ENCODE measurements around the gene TRAPPC8. TPM values are rescaled to one million over a fixed set of nuclear protein-coding genes. Genes with fewer than 3 reads are reported as not detected.

Gene TRAPPC8
- total RNA-seq, 4 donors from 2014 or later = 51.5 to 69.9 (median 55.0) TPM

DNA sequence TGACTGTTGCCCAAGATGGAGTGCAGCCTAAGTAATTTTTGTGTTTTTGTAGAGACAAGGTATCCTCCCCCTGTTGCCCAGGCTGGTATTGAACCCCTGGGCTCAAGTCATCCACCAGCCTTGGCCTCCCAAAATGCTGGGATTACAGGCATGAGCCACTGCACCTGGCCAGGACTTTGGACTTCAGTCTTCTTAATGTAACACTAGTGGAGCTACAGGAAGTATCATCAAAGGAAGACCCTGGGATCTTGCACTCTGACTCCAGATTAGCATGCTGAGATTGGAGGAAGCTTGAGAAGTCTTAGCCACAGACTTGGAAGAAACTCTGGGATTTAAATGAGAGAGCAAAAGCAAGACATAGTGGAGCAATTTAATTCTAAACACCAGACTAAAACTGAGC, 37.9 kb upstream of the TRAPPC8 start:
- H3K4me3 ChIP-seq = no peak overlapping the region
- TF ChIP-seq POLR2A (IDR thresholded peaks at IDR 0.05) (no peak), POLR2AphosphoS5 (IDR thresholded peaks at IDR 0.05) (no peak), EP300 (IDR thresholded peaks at IDR 0.05; ENCODE audit: low read depth) (no peak)
- TF ChIP-seq, protein P1, sequence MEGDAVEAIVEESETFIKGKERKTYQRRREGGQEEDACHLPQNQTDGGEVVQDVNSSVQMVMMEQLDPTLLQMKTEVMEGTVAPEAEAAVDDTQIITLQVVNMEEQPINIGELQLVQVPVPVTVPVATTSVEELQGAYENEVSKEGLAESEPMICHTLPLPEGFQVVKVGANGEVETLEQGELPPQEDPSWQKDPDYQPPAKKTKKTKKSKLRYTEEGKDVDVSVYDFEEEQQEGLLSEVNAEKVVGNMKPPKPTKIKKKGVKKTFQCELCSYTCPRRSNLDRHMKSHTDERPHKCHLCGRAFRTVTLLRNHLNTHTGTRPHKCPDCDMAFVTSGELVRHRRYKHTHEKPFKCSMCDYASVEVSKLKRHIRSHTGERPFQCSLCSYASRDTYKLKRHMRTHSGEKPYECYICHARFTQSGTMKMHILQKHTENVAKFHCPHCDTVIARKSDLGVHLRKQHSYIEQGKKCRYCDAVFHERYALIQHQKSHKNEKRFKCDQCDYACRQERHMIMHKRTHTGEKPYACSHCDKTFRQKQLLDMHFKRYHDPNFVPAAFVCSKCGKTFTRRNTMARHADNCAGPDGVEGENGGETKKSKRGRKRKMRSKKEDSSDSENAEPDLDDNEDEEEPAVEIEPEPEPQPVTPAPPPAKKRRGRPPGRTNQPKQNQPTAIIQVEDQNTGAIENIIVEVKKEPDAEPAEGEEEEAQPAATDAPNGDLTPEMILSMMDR (IDR thresholded peaks at IDR 0.05) = no peak
- no peaks in the 10 kb centered on the region for H3K36me3 ChIP-seq
- in situ Hi-C loops (cut with MboI; ENCODE audit: low pct_ligation_motif_present in 1 of 4, low pct_unique_long_range_greater_than_20kb in 1 of 4, low sequenced_read_pairs in 3 of 4) (no loop called here), intact Hi-C loops (cut with DNase I; ENCODE audit: low total_unique reads) (no loop called here)
- H3K4me1 ChIP-seq = peaks cover 0 to 10% (median 1%) of the 10 kb centered on the region in 4 donors
- DNase-seq = no peak
- H3K27me3 ChIP-seq = no peaks in the 10 kb centered on the region
- no peak overlapping the region for H3K27ac ChIP-seq
- H3K9me3 ChIP-seq = peaks cover 0 to 10% of the 10 kb centered on the region in 2 donors

DNA sequence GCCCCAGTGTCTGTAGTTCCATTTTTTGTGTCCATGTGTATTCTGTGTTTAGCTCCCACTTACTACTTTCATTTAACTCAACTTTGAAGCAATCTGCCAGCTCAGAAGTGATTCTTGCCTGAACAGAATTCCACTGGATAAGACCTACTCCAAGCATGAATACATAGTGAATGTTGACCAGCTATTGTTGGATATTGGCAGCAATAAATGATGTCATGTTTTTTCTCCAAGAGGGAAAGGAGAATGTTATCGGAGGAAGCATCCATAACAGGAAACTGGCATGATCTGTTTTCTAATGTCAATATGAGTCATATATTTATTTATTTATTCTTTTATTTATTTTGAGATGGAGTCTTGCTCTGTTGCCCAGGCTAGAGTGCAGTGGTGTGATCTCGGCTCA, 36.8 kb upstream of the TRAPPC8 start:
- DNase-seq = no peak
- peaks cover 0 to 10% (median 1%) of the 10 kb centered on the region in 4 donors for H3K4me1 ChIP-seq
- H3K9me3 ChIP-seq = peaks cover 0 to 11% of the 10 kb centered on the region in 2 donors
- no peak overlapping the region for H3K4me3 ChIP-seq
- no peaks in the 10 kb centered on the region for H3K27me3 ChIP-seq
- H3K27ac ChIP-seq = no peak overlapping the region
- in situ Hi-C loops (cut with MboI; ENCODE audit: low pct_ligation_motif_present in 1 of 4, low pct_unique_long_range_greater_than_20kb in 1 of 4, low sequenced_read_pairs in 3 of 4) (loop anchor here in 1 of 4 donors (10.0 kb wide), 1 partner anchor 245 kb away; no protein-coding TSS in a partner anchor), intact Hi-C loops (cut with DNase I; ENCODE audit: low total_unique reads) (loop anchor here (10.0 kb wide), 2 partner anchors 245 to 405 kb away; no protein-coding TSS in a partner anchor)
- H3K36me3 ChIP-seq = no peaks in the 10 kb centered on the region
- WGBS, 2 donors (ENCODE audit: low coverage in 1 of 2) = 77 to 79% methylated on average over 2 of the region's 2 CpGs
- TF ChIP-seq POLR2A (IDR thresholded peaks at IDR 0.05) (no peak), EP300 (IDR thresholded peaks at IDR 0.05; ENCODE audit: low read depth) (no peak), POLR2AphosphoS5 (IDR thresholded peaks at IDR 0.05) (no peak)
- TF ChIP-seq, protein P1 (IDR thresholded peaks at IDR 0.05) = no peak

DNA sequence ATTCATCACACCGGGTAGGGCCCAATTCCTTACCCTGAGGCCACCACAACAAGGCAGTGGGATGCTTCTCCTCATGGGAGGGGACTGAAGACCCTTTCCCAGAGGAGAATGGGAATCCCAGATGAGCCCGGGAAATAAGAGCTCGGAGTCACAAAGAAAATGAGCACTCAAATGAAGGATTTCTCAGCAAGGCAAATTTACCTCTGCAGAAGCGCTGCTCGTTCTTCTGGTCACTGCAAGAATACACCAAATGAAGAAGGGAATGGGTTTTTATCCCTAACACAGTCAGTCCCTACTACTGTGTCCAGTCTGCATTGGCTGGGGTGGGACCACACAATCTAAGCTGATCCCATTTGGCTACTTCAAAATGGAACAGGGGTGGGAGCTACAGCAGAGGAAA, 35.7 kb upstream of the TRAPPC8 start:
- in situ Hi-C loops (cut with MboI; ENCODE audit: low pct_ligation_motif_present in 1 of 4, low pct_unique_long_range_greater_than_20kb in 1 of 4, low sequenced_read_pairs in 3 of 4) (loop anchor here in 1 of 4 donors (10.0 kb wide), 1 partner anchor 244 kb away; no protein-coding TSS in a partner anchor), intact Hi-C loops (cut with DNase I; ENCODE audit: low total_unique reads) (loop anchor here (10.0 kb wide), 2 partner anchors 244 to 404 kb away; no protein-coding TSS in a partner anchor)
- no peak for DNase-seq

DNA sequence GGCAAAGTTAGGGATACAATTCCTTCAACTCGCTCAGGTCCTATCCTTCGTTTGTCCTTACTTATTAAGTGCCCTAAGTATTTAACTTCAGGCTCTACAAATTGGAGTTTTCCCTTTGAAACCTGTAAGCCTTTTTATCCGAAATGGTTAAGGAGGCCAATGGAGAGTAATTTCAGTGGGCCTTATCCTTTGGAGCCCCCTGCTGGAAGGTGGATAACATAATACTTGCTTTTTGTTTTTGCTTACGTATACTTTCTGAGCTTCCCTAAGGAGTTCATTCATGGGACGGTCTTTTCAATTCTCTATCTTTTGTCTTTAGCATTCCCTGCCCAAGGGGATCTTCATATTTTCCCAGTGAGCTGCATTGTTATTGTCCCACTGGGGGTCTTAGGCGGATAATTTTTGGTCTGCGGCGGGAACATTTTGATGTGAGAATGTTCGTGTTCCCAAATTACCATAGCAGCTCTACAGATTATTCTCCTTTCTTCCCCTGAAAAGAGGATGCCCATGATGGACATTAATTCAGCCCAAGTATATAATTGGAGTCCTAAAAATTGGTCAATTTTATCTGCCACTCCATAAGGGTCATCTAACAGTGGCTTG, 34.4 kb upstream of the TRAPPC8 start:
- TF ChIP-seq, protein P1 (IDR thresholded peaks at IDR 0.05) = peak; percentile 45 to 64 (median 48)
- TF ChIP-seq POLR2A (IDR thresholded peaks at IDR 0.05) = no peak
- Histone ChIP-seq H3K27ac (no peak overlapping the region), H3K9me3 (peaks cover 7 to 31% of the 10 kb centered on the region in 2 donors), H3K4me1 (no peaks in the 10 kb centered on the region), H3K4me3 (no peak overlapping the region), H3K36me3 (no peaks in the 10 kb centered on the region), H3K27me3 (no peaks in the 10 kb centered on the region)
- intact Hi-C loops (cut with DNase I; ENCODE audit: low total_unique reads) = loop anchor here (10.0 kb wide), 2 partner anchors 243 to 403 kb away; no protein-coding TSS in a partner anchor
- WGBS, 2 donors (ENCODE audit: low coverage in 1 of 2) = 65 to 69% methylated on average over 5 to 9 of the region's 9 CpGs
- peak; percentile 18 for DNase-seq
- in situ Hi-C loops (cut with MboI; ENCODE audit: low pct_ligation_motif_present in 1 of 4, low pct_unique_long_range_greater_than_20kb in 1 of 4, low sequenced_read_pairs in 3 of 4) = loop anchor here in 1 of 4 donors (10.0 kb wide), 1 partner anchor 243 kb away; no protein-coding TSS in a partner anchor

More for the DNA sequence above, 35.7 kb upstream of the TRAPPC8 start:
- TF ChIP-seq POLR2A (IDR thresholded peaks at IDR 0.05) = no peak
- H3K4me1 ChIP-seq = peaks cover 0 to 4% (median 1%) of the 10 kb centered on the region in 4 donors
- peaks cover 2 to 22% of the 10 kb centered on the region in 2 donors for H3K9me3 ChIP-seq
- H3K27me3 ChIP-seq = no peaks in the 10 kb centered on the region
- no peaks in the 10 kb centered on the region for H3K36me3 ChIP-seq
- H3K27ac ChIP-seq = no peak overlapping the region
- H3K4me3 ChIP-seq = no peak overlapping the region
- WGBS, 2 donors (ENCODE audit: low coverage in 1 of 2) = 92% methylated on average over 5 of the region's 5 CpGs; no CpG with 5 or more reads in 1 of the 2 donors
